ENCODE measurements around the gene RTL5.
"Not testable (repeated sequence)": the region's sequence is repeated elsewhere in the genome, so short reads cannot be mapped to it uniquely, and the experiment has no call there.

Gene RTL5

DNA sequence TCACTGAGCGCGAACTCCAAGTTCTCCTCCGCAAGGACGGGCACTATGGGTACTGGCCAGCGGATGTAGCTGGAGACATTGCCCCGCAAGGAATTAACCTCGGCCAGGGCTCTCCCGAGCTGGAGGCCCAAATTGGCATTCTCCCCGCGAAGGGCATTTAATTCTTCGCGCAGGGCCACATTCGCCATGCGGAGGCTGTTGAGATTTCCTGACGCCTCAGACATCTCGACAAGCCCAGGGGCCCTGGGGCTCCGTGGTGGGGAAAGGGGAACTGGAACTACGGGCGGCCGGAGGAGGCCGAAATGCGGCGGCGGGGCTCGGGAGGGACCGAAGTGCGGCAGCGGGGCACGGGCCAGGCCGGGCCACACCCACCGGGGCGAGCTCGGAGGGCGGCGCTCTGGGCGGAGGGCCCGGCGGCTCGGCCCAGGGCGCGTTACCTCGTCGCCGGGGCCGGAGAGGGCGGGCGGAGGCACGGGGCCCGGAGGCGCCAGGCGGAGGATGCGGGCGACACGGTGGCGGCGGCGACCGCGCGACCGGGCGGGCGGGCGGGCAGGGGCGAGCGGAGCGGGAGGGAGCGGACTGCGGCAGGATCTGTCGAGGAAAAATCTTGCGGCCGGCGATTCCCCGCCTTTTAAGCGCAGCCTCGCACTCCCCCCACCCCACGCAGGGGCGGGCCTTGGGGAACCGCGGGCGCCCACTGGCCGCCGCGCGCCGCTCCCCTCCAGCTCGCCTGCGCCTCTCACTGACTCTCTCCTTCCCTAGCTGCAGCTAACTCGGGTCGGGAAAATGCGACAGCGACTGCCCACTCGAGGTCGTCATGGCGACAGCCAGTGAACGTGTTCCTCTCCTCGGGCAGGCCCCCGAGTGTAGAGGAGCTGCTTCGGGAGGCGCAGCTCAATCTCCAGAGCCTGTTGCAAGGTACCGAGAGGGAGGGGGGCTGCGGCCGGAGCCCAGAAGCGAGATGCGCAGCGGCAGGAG lies at the start of gene RTL5:
Gene RTL5, minus strand, starts transcription at position 599 of the 978 bp plus-strand sequence.
- DNase-seq (ENCODE audit: low read depth in 2 of 3, low spot score in 1 of 3): peak in 2 of 3 donors; percentile 29 to 41

DNA sequence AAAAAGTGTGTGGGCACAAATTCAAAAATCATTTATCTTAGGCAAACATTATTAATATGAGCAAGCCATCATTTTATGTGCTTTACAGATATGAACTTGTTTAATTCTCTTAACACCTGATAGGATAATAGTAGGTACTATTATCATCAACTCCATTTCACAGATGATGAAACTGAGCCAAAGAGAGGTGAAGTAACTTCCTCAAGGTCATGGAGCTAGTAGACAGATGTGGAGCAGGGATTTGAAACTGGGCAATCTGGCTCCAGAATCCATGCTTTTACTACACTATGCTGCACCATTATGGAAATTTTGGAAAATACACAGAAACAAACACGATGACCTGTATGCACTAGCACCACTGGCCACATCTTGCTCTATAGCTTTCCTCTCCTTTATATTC lies 48.8 kb upstream of the RTL5 start:
- no peak for DNase-seq (ENCODE audit: low read depth in 2 of 3, low spot score in 1 of 3)

DNA sequence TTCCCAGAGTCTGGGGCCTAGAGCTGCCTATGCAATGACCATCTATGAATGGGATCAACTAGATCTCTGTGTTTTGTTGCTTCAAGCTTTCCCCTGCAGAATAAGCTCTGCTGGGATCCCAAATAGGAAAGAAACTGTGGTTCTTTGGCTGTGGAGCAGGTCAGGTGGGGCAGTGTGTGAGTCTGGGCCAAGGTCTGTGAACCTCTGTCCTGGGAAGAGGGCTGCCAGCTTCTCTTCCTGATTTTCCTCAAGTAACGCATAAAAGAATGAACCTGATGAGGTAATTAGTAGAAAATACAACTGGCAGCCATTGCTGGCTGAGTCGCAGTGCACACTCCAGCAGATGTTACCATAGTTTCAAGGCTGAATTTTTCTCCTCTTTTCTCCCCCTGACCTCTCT lies 45.3 kb upstream of the RTL5 start:
- DNase-seq (ENCODE audit: low read depth in 2 of 3, low spot score in 1 of 3): no peak

DNA sequence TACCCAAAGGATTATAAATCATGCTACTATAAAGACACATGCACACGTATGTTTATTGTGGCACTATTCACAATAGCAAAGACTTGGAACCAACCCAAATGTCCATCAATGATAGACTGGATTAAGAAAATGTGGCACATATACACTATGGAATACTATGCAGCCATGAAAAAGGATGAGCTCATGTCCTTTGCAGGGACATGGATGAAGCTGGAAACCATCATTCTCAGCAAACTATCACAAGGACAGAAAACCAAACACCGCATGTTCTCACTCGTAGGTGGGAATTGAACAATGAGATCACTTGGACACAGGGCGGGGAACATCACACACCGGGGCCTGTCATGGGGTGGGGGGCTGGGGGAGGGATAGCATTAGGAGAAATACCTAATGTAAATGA lies 44.6 kb upstream of the RTL5 start:
- not testable (repeated sequence) for DNase-seq (ENCODE audit: low read depth in 2 of 3, low spot score in 1 of 3)

DNA sequence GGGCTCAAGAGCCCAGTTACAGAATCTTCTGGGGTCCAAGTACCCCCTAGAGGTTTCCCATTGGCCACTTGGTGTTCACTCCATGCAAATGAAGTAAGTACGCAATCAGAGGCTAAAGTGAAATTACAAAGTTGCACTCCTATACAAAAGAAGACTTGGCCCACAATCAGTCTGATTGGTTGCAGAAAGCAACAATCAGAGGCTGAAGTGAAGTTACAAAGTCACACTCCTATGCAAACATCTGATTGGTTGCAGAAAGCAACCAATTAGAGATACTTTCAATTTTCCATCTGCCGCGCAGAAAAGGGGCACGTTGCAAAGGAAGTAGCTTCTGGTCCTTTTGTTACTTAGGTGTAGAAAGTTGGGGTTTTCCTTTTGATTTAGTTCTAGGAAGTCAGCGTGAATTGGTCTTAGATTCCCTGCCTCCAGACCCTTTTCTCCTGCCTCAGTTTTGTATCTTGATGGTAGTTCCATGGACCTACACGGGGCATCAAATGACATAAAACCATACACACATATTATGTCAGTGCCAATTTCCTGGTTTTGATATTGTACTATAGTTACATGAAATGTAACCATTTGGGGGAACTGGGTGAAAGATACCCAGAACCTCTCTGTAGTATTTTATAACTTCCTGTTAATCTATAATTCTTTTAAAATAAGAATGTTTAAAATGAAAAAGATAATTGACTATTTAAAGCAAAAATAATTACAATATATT lies 37.5 kb upstream of the RTL5 start:
- DNase-seq (ENCODE audit: low read depth in 2 of 3, low spot score in 1 of 3): no peak

DNA sequence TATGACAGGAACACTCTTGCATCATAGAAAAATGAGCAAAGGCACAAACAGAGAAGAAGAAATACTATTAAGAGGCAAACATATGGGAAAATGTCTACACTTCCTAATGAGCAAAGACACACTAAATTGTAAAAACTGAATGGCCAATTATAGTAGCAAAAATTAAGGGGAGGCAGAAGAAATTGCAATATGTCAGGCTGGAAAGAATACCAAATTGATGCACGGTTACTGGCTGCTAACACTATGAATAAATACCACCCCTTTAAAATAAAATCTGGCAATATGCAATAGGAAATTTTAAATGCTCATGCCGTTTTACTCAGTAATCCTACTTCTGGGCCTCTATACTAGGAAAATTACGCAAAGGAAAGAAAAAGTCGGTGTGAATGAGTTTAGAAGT lies 33.8 kb upstream of the RTL5 start:
- no peak for DNase-seq (ENCODE audit: low read depth in 2 of 3, low spot score in 1 of 3)

DNA sequence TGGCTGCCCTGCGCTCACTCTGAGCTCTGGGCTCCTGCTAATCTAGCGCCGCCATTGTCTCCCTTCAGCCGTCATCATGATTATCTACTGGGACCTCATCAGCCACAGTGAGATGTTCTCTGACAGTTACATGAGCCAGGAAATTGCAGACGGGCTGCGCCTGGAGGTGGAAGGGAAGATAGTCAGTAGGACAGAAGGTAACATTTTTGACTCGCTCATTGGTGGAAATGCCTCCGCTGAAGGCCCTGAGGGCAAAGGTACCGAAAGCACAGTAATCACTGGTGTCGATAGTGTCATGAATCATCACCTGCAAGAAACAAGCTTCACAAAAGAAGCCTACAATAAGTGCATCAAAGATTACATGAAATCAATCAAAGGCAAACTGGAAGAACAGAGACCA lies 28.1 kb upstream of the RTL5 start:
- DNase-seq (ENCODE audit: low read depth in 2 of 3, low spot score in 1 of 3): no peak

DNA sequence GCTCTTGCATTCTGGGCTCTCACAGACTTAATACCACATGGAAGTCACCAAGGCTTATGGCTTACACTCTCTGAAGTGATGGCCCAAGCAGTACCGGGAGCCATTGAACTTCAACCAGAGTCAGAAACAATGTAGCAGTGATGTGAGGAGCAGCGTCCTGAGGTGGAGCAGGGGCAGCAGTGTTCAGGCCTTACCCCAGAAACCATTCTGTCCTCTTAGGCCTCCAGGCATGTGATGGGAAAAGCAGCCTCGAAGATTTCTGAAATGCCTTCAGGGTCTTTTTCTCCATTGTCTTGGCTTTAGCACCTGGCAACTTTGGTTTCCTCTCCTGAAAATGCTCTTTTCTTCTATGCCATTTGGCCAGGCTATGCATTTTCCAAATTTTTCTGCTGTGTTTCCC lies 27.1 kb upstream of the RTL5 start:
- no peak for DNase-seq (ENCODE audit: low read depth in 2 of 3, low spot score in 1 of 3)

DNA sequence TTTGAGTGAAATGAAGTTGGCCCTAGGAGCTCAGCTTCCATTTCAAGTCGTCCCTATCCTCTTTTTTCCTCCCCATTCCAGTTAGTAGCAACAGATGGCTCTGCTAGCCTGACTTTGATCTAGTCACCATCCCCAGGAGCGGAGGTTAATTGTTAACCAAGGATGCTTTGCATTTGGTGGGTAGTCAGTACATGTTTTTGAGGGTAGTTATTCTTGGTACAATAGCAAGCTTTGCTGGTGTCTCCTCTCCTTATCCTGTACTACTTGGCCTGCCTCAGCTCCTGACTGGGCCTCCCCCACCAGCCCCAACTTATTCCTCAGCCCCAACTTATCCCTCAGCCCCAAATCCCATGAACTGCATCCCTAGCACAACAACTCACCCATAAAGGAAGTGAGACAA lies 14.8 kb upstream of the RTL5 start:
- no peak for DNase-seq (ENCODE audit: low read depth in 2 of 3, low spot score in 1 of 3)

DNA sequence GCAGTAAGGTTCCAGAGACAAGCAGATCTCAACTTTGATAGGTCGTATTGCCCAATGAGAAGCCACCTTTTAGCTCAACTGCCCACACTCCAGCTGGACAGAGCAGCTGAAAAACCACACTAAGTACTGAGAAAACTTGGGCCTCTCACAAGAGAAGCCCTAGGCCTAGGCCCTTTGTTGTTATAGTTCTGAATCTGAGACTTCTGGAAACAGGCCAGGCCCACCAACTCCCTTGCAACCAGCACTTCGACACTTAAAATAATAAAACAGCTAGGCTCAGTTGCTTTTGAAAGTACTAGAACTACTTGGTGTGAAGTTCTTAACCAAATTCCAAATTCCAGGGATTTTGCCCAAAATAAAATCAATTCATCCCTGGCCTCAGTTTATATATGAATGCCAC lies 13.5 kb upstream of the RTL5 start:
- no peak for DNase-seq (ENCODE audit: low read depth in 2 of 3, low spot score in 1 of 3)

DNA sequence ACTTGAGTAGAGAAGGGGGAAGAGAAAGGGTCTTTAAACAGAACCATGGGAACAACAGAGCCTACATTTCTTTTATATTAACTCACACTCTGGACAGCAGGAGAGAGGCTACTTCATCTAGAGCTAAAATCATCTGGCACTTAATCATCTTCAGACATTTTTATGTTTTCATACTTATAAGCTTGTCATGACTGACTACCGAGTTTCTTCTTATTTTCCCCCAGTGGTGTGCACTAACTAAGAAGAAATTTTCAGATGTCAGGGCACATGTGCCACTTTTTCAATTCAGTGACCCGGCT lies 11.8 kb upstream of the RTL5 start:
- no peak for DNase-seq (ENCODE audit: low read depth in 2 of 3, low spot score in 1 of 3)

DNA sequence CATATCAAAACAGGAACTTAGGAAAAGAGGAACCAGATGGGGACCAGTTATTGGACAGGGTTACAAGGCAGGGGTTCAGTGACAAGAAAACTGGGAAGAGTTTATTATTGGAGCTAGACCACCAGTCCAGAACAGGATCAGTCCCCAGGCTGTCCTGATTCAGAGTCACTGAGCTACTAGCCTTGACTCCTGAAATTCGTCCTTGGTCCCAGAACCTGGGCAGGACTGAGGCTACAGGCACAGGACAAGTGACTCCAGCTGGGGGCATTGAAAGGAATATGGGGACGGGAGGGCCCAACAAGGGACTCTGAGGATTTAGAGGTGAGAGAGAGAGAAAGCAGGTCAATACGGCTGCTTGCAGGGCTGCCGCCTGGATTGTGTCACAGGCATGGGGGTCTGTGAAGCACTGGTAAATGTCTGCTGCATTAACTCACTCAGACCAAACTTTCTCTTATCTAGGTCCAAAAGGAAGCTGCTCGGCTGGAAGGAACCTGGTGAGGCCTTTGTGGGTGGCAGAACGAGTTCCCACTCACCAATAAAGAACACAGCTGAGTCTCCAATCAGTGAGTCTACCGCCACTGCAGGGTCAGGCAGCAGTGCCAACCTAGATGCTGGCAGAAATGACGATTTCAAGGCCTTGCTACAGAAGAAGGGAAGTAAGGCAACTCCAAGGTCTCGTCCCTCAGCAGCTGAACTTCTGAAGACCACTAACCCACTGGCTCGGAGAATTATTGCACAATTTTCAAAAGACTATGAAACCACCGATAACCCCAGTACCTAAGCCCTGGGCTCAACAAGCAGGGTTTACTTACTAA lies 11.3 kb upstream of the RTL5 start:
- no peak for DNase-seq (ENCODE audit: low read depth in 2 of 3, low spot score in 1 of 3)

DNA sequence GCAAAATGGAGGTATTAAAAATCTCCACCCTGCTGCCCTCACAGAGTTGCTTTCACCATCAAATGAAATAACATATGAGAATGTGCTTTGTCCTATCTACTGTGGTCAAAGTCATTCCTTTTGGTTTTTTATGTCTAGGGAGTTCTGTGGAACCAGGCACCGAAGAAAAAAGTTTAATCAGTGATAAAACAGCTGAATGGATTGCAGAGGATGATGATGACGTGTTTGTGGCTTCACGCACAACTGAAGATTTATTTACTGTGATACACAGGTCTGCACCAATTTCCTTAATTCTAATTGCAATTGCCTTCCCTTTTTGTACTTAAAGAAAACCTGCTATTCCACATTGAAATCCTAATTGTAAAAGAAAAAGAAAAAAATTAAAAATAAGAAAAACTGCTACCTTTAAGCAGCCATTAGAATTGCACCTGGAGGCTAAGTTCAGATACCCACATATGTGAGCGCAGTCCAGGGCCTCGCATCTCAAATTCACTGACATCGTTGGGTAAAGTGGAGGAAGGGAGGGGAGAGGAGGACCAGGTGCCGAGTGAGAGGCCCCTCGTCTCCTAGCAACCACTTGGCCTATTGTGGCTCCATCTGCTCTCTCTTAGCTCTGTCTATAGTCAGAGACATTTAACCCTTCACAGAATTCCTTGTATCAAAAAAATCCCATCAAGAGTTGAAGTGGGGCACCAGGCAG lies 10.5 kb upstream of the RTL5 start:
- DNase-seq (ENCODE audit: low read depth in 2 of 3, low spot score in 1 of 3): no peak

DNA sequence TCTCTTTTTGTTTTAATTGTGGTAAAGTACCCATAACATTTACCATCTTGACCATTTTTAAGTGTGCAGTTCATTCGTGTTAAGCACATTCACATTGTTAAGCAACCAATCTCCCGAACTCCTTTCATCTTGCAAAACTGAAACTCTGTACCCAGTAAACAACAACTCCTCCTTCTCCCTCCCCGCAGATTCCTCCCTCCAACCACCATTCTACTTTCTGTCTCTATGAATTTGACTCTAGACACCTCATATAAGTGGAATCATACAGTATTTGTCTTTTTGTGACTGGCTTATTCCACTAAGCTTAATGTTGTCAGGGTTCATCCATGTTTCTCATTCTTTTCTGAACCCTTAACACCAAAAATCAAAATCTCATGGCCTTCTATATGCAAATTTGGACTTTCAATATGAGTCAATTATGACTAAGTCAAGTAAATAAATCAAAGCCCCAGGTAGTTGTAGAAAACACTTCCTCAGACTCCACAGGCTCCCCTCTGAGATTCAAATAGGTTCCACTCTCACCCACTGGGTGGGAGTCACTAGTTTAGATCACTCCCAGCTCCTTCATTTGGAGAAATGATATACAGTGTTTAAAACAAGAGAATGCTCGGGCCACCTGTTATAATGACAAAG lies 9.8 kb upstream of the RTL5 start:
- no peak for DNase-seq (ENCODE audit: low read depth in 2 of 3, low spot score in 1 of 3)

DNA sequence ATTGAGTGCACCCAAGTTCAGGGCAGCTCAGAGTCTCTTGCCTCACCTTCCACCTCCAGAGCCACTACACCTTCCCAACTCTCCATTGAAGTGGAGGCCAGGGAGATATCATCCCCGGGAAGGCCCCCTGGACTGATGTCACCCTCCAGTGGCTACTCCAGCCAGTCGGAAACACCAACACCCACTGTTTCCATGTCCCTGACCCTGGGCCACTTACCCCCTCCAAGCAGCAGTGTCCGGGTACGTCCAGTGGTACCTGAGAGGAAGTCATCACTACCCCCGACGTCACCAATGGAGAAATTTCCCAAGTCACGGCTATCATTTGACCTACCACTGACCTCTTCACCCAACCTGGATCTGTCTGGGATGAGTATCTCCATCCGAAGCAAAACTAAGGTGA lies 7.8 kb upstream of the RTL5 start:
- no peak for DNase-seq (ENCODE audit: low read depth in 2 of 3, low spot score in 1 of 3)

DNA sequence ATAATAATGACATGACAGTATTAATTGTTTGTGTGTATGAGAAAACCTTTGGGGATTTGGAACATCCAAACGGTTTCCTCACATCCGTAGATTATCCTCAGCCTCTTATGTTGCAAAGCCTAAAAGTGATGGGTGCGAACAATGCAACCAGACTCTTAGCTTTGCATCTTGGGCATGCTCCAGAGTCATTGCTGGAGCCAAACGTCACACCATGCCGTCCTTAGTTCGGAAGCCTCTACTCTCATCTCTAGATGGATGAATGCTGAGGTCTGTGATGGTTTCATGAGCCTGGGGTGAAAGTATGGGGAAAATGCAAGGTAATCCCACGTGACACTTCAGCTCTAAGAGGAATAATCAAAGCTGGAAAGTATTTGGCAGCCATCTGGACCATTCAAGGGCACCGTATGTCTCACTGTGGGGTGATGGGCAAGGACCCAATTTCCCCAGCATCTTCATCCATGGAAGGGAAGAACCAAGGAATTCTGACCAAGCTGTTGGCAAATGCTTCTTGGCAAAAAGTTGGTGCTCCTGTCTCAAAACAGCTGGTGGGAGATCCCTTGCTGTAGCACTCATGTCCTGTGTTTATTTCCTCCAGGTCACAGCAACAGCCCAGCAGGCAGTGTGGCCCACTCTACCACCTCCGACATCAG lies 6.3 kb upstream of the RTL5 start:
- no peak for DNase-seq (ENCODE audit: low read depth in 2 of 3, low spot score in 1 of 3)

DNA sequence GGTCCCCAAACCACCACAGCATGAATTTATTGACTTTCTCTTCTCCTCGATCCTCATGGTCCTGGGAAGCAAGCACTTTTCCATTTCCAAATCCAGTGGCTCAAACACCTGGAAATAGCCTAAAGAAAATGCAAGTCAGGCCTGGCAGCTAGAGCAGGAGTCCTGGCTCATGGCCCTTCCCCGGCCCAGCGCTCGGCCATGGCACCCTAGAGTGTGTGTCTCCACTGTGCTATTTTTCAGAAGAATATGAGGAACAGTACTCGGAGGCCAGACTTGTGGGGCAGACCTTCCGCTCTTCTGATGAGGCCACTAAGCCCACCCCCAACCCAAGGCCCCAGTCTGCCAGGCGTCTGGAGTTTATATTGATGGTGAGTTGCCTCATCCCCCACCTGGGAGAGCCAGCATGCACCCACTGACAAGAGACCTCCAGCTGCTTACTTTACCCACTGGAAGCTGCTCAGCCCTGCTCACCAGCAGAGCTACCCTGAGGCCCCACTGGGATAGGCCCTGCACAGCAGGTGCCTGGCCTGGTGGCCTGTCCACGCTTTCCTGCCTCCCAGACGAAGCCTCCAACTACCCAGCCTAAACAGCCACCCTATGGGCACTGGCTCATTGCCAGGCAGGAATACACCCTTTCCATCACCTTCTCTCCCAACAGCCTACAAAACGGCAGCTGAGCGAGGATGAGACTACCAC lies 2.3 kb upstream of the RTL5 start:
- DNase-seq (ENCODE audit: low read depth in 2 of 3, low spot score in 1 of 3): no peak

DNA sequence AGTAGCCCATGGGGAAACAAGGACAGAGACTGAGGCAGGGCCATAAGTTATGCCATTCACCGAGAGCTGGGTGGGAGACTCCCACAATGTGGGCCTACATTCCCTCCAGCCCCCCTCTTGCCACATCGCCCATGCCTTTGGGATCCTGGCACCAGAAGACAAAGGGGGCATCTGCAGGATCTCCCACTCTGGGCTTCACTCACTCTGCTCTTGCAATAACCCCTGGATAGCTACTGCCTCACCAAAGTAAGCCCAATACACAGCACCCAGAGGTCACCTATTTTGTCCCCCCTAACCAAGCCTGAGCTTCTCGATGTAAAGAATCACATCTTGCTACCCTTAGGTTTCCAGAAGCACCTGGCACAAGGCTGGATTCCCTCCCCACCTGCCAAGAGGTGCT lies 741 bp upstream of the RTL5 start:
- no peak for DNase-seq (ENCODE audit: low read depth in 2 of 3, low spot score in 1 of 3)

DNA sequence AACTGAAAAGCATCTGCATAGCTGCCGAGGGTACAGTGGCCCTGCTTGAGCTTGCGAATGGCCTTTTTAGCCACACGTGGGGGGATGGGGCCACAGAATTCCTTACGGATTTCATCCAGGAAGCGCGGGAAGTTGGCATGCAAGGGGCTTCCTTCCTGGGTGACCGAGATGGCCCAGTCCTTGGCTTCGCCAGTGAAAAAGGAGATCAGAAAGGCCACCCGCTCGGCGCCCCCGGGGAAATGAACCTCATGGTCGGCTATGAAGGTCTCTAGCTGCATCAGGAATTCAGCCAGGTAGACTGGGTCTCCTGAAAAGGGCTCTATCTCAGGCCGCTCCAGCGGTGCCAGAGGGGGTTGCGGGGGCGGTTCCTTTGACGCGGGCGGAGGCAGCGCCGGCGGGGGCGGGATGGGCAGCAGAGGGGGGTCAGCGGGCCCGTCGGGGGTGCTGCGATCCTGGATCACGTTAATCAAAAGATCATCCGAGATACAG lies 909 bp downstream of the RTL5 start:
- DNase-seq (ENCODE audit: low read depth in 2 of 3, low spot score in 1 of 3): no peak
